NCI-H2029 treated with DMSO at 0.1 percent for 48 hours (cell line): Measurements from ENCODE around the gene DENND6A.
"Not testable (repeated sequence)": the region's sequence is repeated elsewhere in the genome, so short reads cannot be mapped to it uniquely, and the experiment has no call there.

Source experiments
- DNase-seq: peaks from one replicate; lab custom pipeline; 2025; lab: John Stamatoyannopoulos, UW

The DENND6A gene

DNA sequence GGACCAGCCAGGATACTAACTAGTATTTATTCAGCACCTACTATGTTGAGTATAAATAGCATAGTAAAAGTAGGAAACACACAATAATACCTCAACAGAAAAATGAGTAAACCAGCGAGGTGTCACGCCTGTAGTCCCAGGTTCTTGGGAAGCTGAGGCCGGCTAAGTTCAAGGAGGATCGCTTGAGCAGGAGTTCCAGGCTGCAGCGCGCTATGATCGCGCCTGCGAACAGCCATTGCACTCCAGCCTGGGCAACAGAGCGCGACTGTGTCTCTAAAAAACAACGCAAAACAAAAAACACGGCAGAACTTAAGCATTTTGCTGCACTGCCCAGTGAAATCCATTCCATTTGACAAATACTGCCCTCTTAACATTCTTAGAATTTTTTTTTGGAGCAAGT, 1.3 kb upstream of the DENND6A start:
- no peak for DNase-seq

DNA sequence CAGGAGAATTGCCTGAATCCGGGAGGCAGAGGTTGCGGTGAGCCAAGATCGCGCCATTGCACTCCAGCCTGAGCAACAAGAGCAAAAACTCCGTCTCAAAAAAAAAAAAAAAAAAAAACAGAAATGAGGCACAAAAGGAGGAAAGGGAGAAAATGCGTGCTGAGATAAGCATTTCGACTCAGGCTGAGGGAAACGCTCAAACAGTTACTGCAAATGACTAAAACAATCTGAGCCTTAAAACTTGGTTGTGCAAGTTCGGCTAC, 813 bp downstream of the DENND6A start:
- DNase-seq = not testable (repeated sequence)

DNA sequence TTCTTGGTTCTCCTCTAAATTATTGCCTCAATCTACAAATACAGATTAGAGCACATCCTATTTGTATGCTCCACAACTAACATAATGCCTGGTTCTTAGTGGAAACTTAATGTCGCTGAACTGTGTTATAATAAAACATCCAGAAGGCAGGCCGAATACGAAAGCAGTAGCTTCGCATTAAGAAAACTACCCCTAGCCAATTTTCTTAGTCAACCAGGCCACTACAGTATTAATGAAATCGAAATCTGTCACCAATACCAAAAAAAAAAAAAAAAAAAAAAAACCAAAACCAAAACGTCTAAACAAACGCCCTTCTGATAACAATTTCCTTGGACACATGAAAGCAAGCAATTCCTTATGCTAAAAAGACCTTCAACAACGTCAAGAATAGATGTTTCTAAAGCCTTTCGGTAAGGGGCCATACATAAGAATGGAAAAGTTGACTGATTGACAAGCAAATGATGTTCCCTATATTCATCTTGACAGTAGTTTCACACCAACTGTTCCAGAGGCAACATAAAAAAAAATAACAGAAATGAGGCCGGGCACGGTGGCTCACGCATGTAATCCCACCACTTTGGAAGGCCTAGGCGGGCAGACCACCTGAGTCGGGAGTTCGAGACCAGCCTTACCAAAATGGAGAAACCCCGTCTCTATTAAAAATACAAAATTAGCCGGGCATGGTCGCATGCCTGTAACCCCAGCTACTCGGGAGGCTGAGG, 1.3 kb downstream of the DENND6A start:
- DNase-seq = no peak

DNA sequence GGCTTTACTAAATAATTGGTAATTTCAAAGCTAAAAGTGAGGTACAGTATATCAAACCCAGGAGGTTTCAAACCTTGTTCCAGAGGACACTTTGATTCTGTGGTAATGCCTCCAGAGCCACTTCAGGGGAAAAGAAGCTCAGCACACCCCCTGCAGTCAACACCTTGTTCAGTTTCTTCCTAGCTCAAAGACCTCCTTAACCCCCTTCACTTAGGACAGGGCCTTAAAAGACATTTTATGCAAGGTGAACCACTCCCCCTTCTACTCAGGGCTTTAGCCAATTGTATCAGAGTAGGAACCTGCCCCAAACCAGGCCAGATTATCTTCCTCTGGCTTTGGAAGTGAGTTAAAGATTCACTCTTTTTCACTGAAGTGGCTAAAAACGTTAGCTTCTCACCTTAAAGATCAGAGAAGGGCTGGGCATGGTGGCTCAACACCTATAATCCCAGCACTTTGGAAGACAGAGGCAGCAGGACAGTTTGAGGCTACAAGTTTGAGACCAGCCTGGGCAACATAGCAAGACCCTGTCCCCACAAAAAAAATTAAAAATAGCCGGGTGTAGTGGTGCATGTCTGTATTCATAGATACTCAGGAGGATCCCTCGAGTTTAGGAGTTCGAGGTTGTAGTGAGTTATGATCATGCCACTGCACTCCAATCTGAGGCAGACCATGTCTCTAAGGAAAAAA, 3.4 kb downstream of the DENND6A start:
- no peak for DNase-seq

DNA sequence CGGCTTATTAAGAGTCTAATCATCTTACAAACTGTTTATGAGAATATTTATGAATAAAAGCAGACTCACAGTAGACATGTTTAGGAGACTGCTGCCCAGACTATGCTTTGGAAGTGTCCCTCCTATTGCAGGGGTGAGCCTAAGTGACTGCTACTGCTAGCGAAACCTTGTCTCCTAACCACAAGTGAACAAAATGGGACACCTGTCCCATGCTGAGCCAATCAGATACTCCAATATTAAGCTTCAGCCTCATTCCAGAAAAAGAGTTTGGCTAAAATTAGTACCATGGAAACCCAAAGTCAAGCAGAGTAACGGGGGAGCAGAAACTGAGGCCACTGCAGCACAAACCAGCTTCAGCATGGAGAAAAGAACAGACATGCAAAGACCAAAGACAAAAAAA, 4.6 kb downstream of the DENND6A start:
- no peak for DNase-seq

DNA sequence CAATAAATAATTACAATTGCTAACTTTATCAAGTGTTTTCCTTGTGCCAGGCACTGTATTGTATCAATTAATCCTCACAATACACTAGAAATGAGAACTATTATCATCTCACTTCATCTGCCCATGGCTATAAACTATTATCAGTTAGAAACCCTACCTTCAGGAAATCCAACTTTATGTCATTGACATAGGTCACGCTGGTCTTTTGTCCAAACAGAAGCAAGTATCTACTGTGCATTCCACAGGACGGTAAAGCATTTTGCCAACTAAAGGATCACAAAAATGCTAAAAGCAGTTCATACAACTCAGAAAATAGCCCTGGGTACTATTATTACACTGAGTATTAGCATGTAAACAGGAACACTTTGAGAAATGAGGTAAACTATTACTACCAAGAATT, 9.6 kb downstream of the DENND6A start:
- DNase-seq = no peak

DNA sequence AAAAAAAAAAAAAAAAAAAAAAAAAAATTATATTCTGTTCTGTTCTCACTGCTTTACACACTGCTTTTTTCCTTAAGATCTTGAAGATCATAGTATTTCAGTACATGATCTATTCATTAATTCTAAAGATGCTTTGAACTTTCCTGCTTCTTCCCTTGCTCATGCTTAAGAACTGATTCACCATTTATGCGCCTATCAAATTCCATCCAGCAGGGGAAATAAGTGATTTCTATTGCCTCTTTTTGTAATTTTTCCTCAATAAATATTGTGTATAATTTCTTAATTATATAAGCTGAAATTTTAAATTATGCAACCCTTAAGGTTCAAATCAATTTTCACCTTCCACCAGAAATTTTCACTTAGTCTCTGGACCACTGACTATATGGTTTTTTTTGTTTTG, 10.6 kb downstream of the DENND6A start:
- DNase-seq = no peak

DNA sequence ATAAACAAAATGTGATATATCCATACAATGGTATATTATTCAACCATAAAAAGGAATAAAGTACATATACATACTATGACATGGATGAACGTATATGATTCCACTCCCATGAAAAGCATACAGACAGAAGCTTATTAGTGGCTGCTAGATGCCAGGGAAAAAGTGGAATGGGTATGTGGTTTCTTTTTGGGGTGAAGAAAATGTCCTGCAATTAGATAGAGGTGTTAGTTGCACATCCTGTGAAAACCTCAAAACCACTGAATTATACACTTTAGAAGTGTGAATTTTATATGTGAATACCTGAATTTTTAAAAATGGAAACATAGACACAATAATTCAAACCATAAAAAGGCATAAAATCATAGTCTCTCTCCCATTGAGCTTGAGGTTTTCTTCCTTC, 11.2 kb downstream of the DENND6A start:
- no peak for DNase-seq

DNA sequence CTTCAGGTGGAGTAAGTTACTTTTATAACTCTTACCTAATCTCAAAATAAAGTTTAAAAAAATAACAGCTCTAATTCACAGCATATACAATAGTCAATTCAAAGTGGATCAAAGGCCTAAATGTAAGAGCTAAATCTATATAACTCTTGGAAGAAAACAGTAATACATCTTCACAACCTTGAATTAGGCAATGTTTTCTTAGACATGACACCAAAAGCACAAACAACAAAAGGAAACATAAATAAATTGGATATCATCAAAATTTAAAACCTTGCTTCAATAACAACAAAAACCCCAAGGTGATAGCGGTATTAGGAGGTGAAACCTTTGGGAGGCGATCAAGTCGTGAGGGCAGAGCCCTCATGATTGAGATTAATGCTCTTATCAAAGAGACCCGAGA, 12.8 kb downstream of the DENND6A start:
- no peak for DNase-seq

DNA sequence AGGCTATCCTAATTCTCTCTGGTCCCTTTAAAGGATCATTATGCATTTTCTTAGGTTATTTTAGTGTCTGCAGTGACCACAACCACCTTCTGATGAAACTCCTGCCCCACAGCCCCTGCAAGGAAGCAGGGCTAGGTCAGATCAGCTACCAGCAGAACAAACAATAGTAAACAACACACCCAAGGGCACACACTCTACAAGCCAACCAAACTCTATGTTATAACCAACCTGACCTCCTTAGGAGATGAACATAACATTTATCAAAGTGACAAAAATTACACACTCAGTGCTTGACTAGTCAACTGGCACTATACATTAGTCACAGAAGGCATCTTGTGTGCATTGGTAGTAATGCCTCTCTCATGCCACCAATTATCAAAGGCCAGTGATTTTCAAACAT, 17.3 kb downstream of the DENND6A start:
- DNase-seq = no peak

DNA sequence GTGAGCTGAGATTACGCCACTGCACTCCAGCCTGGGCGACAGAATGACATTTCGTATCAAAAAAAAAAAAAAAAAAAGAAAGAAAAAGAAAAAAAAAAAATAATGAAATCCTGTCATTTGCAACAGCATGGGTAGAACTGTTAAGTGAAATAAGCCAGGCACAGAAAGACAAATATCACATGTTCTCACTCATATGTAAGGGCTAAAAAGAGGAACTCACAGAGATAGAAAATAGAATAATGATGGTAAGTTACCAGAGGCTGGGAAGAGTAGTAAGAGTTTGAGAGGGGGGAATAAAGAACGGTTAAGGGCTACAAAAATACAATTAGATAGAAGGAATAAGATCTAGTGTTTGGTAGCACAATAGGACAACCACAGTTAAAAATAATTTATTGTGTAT, 19.7 kb downstream of the DENND6A start:
- no peak for DNase-seq

DNA sequence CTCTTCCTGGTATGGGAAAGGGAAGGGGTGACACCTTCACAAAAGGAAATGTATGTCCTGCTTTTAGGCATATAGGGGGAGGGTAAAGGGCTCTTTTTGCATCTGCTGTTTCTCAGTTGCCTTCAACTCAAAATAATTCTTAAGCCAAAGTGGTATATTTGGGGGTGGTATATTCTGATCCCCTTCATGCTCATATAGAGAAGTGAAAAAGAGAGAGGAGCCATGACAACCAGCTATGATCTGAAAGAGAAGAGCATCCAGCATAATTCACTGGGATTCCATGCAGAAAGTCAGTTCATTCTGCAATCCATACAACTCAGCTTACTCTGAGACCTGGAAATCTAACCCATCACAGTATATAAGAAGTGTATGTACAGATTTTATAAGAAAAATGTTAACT, 22.3 kb downstream of the DENND6A start:
- DNase-seq = no peak

DNA sequence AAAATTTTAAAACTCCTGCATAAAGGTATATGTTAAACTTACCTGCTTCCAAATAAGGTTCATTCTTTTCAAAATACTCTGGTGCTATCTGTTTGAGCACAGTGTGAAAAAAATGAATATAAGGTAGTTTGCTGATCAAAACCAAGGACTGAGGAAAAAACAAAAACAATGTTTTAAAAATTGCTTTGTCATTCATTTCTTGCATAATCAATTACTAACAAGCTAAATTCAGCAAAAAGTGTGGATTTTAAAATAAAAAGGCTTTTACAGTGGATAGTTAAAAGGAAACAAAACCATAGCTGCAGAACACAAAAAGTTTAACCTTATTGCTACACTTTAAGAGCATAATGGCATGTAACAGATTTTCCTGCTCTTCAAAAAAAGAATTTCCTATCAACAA, 31.5 kb downstream of the DENND6A start:
- no peak for DNase-seq

DNA sequence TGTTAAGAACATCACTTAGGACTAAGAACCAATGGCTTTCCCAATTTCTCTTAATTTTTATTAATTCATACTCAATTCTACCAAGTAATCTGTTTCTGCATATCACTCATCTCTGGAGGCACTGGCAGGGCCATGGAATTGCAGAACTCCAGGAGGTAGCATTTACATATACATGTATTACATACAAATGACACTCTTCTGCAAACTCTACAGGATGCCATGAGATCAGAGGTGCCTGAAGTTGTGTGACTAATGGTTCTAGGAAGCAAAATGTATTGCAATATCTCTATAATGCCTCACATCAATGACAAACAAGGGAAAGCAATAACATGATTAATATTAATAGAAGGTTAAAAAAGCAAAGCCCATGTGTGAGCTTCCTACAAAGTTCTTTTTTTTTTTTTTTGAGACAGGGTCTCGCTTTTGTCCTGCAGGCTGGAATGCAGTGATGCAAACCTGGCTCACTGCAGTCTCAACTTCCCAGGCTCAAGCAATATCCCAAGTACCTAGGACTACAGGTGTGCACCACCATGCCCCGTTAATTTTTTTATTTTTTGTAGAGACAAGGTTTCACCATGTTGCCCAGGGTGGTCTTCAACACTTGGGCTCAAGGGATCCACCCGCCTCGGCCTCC, 33.0 kb downstream of the DENND6A start:
- no peak for DNase-seq

DNA sequence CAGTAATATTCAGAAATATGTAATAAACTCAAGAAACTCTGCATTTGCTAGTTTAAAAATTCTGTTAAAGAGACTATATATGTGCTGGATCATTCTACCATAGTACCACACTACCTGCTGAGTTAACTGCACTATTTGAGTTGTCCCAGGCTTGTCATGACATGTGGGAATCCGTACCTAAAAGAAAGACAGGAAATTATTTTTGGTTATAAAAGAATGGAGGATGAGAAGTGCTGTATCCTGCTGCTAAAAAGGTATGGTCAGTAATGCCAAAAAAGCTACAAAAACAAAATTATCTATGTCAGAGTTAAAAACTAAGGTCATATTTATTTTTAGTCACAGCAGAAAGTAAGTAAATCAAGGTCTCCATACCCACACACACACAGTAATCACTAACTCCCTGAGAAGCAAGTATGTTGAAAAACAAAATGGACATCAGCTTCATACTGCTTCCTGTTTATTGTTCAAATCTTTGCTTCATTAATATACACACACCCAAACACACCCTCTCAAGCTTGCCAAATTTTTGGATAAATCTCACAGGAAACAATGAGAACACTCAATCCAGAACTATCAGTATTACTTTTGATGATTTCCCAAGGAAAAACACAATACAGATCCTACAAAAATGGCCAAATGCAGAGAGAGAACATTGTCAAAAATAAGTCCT, 33.7 kb downstream of the DENND6A start:
- no peak for DNase-seq

DNA sequence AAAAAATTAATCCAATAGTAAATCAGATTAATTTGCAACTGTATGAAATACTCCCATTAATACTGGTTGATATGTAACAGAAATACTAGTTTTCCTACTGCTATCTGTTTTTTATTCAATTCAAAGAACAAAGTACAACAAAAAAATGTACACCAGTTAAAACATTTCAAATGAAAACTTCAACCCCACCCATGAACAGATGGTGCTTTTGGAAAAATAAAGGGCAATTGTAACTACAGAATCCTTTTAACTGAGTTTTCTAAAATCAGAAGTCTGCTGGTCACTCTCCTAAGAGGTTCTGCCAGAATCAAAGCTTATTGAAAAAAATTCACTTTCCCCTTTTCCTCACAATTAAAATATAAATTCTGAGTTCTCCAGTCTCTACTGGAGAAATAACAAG, 34.3 kb downstream of the DENND6A start:
- no peak for DNase-seq

DNA sequence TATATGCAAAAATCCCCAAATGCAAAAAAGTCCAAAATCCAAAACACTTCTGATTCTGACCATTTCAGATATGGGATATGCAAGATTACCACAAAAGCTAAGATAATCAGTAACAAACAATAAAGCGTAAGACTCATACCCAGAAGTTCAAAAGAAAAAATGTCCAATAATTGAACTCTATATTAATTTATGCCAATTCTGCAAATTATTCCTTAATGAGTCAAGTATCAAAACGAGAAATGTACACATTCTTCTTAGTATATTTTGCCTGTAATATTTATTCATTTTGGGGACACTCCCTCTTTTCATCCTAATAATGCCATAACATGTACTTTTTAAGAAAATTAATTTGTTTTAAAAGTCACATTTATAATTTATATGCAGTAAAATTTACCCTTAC, 37.1 kb downstream of the DENND6A start:
- no peak for DNase-seq

DNA sequence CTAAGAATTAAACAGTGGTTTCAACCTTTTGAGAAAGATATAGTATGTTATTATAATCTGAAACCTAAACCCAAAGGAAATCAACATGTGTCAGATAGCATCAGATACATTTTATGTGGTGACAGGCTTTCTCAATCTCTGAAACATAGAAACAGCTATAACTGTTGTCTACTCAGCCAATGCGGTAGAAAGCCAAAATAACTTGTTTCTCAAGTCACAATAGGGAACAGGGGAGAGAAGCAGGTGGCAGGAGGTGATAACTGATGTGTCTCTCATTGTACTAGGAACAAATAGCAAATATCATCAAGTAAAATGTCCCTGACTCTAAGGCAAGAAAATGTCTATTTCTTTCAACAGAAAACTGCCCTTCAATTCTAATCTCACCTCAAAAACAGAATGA, 38.6 kb downstream of the DENND6A start:
- no peak for DNase-seq

DNA sequence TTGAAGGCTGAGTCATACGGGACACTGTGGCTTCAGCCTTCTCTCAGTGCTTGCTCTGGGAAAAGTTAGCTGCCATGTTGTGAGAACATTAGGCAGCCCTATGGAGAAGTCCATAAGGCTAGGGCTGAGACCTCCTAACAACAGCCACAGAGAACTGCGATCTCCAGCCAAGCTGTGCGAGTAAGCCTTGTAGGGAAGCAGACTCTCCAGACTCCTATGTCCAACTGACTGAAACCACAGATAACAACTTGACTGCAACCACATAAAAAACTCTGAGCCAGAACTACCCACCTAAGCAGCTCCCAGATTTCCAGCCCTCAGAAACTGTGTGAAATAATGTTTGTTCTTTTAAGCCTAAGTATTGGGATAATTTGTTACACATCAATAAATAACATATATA, 40.7 kb downstream of the DENND6A start:
- DNase-seq = no peak

DNA sequence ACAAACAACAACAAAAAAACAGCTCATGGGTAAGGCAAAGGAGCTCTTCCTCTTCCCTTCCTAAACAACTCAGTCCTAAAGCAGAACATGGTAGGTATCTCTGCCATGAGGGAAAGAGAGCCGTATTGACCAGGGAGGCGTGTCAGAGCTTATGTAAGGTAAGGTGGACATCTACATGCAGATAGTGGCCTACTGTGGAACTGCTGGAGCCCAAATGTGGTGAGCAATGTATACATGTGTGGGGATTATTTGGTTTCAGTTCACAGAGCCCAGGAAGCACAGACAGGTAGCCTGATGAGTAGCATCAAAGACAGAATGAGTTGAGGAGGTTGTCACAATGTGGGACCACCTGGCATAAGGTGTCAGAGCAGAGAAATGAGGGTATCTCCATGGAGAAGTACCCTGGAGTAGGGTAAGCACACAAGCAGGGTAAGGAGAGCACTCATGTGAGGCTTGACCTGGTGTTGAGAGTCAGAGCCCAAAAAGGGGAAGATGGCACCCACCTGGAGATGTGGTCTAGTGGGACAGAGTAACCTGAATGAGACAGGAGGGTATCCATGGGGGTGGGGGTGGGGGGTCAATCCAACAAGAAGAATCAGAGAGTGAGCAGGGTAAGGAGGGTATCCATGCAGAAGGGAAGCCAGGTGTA, 45.5 kb downstream of the DENND6A start:
- DNase-seq = no peak

DNA sequence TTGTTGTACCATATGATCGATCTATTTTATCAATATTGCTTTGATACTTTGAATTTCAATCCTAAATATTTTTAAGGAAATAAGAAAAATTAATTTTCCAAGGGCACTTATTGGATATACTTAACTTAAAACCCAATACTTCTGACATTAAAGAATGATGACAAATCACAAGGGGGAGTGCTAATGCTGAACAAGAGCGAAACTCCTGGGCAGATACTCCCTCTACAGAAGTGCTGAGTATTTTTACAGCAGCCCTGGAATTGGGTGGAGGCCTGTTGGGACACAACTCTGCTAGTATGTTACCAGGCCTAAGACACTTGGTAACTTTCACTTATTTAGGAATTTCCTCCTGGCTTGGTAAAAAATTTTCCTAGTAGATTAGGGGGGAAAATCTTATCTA, 46.2 kb downstream of the DENND6A start:
- no peak for DNase-seq

DNA sequence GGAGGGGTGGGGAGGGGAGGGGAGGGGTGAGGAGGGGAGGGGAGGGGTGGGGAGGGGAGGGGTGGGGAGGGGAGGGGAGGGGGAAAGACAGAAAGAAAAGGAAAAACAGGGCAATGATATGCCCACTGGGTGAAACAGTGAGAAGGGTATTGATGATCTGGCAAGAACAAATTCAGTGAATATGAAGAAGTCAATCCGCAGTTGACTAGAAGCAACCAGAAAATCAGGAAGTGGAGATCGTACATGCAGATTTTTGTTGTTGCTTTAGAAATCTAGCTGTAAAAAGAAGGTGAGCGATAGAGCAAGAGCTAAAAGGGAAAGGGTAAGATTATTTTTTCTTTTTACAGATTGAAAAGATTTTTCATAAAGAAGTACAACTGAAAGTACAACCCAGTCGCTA, 48.1 kb downstream of the DENND6A start:
- DNase-seq = no peak

DNA sequence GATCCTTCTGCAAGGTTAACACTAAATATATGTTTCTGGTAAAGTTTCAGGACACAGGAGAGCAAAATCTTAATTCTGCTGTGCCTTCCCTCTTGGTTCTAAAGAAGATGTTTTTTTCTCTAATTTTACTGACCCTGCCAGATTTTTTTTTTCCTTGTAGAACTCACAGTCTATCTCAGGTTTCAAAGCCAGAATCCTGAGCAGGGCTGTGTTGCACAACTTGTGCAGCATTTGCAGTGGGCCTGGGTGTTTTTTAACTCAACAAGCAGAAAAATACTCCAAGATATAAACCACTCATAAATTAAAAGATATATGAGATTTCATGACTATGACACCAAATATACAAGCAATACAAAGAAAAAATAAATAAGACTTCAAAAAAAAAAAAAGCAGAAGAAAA, 55.5 kb downstream of the DENND6A start:
- DNase-seq = no peak
